KMS-11 (cell line): ENCODE measurements around the gene PIEZO2.
"Not testable (repeated sequence)": the region's sequence is repeated elsewhere in the genome, so short reads cannot be mapped to it uniquely, and the experiment has no call there.

Experiments used
- H2AFZ ChIP-seq: fragments of 200-600 bp; sonication (generic); 2 replicates; pipeline ENCODE4 v1.6.1; 2016; ENCODE audit warnings: antibody characterized with exemption, mixed run types, low read depth
- H3K27ac ChIP-seq: fragments of 200-600 bp; sonication (generic); 2 replicates; pipeline ENCODE4 v1.6.1; 2016; ENCODE audit warnings: mild to moderate bottlenecking, mixed run types
- H3K27me3 ChIP-seq: fragments of 200-600 bp; sonication (generic); 2 replicates; pipeline ENCODE4 v1.6.1; 2017; ENCODE audit warnings: mild to moderate bottlenecking, low read depth, mixed run types, moderate library complexity; ENCODE audit not compliant: insufficient read depth
- H3K36me3 ChIP-seq: fragments of 200-600 bp; sonication (generic); 2 replicates; pipeline ENCODE4 v1.6.1; 2017; ENCODE audit warnings: mild to moderate bottlenecking, mixed run types; ENCODE audit not compliant: insufficient read depth
- H3K4me1 ChIP-seq: fragments of 200-600 bp; sonication (generic); 2 replicates; pipeline ENCODE4 v1.6.1; 2016; ENCODE audit warnings: mild to moderate bottlenecking, low read depth, mixed run types; ENCODE audit not compliant: poor library complexity, severe bottlenecking
- H3K4me2 ChIP-seq: fragments of 200-600 bp; sonication (generic); 2 replicates; pipeline ENCODE4 v1.7.0; 2016; ENCODE audit warnings: mild to moderate bottlenecking, mixed run types
- H3K4me3 ChIP-seq: fragments of 200-600 bp; sonication (generic); IDR thresholded peaks from 2 replicates; pipeline ENCODE4 v1.6.1; 2017; ENCODE audit warnings: low read depth, low read length, mixed read lengths; ENCODE audit not compliant: insufficient read depth
- H3K79me2 ChIP-seq: fragments of 200-600 bp; sonication (generic); 2 replicates; pipeline ENCODE4 v1.6.1; 2016; ENCODE audit warnings: low read depth, mixed run types; ENCODE audit not compliant: insufficient read depth
- H3K9ac ChIP-seq: fragments of 200-600 bp; sonication (generic); 2 replicates; pipeline ENCODE4 v1.6.1; 2016; ENCODE audit warnings: mild to moderate bottlenecking, mixed run types
- H4K20me1 ChIP-seq: fragments of 200-600 bp; sonication (generic); 2 replicates; pipeline ENCODE4 v1.6.1; 2016; ENCODE audit warnings: mild to moderate bottlenecking, mixed run types; ENCODE audit not compliant: insufficient read depth
- TF ChIP-seq, protein P1 (sequence below): fragments of 200-600 bp; sonication (generic); conservative IDR thresholded peaks from 2 replicates; pipeline ENCODE4 v1.6.1; 2017; ENCODE audit warnings: low read depth, mild to moderate bottlenecking, antibody characterized with exemption, low read length, moderate library complexity, mixed read lengths

PIEZO2 gene

DNA sequence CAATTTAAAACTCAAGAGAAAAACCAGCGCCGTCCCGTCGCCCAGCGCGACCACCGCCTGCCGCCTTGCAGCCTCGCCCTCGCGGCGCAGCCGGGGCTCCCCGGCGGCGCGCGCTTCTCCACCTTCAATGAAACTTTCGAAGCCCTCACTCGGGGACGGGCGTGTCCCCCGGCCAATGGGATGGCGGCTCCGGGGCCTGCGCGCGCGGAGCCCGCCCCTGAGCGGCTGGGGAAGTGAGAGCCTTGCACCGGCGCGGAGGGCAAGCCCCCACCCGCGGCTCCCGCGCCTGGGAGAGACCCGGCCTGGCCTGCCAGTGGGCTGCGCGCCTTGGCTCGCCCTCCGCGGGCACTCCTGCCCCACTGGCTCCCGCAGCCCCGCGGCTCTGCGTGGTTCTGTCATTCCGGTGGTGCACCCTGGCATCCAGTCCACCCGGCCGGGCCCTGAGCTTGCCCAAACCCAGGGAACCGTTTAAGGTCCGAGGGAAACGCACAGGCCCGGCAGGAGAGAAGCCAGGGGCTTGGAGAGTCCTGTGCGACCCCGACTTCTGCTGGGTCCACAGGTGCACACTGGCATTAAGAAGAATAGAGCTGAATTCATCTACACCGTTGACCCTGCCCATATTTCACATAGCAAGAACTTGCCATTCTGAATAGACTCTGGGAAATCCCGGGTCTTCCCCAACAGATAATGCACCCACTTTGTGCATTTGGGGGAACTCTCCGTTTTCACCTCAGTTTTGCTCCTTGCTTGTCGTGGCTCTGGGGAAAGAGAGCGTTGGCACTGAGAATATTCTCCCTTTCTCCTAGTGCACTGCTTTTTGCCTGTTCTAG lies at the start of gene PIEZO2:
Gene PIEZO2, minus strand, starts transcription at position 129 of the 830 bp plus-strand sequence. CDS start 981 bp downstream, outside the sequence.
- Histone ChIP-seq H3K27ac (peak within 1 kb of the TSS; percentile 13; the same call in 1 of the 2 replicates), H3K4me3 (no peak within 1 kb of the TSS), H3K4me1 (peaks cover 31% of the 10 kb centered on the region), H4K20me1 (no peaks in the 10 kb centered on the region), H3K9ac (peak within 1 kb of the TSS; percentile 58), H3K79me2 (peaks cover 4% of the 10 kb centered on the region; the same call in 1 of the 2 replicates), H3K36me3 (no peaks in the 10 kb centered on the region), H3K27me3 (no peaks in the 10 kb centered on the region), H2AFZ (peak within 1 kb of the TSS; percentile 83), H3K4me2 (peak within 1 kb of the TSS; percentile 80)
- TF ChIP-seq, protein P1, sequence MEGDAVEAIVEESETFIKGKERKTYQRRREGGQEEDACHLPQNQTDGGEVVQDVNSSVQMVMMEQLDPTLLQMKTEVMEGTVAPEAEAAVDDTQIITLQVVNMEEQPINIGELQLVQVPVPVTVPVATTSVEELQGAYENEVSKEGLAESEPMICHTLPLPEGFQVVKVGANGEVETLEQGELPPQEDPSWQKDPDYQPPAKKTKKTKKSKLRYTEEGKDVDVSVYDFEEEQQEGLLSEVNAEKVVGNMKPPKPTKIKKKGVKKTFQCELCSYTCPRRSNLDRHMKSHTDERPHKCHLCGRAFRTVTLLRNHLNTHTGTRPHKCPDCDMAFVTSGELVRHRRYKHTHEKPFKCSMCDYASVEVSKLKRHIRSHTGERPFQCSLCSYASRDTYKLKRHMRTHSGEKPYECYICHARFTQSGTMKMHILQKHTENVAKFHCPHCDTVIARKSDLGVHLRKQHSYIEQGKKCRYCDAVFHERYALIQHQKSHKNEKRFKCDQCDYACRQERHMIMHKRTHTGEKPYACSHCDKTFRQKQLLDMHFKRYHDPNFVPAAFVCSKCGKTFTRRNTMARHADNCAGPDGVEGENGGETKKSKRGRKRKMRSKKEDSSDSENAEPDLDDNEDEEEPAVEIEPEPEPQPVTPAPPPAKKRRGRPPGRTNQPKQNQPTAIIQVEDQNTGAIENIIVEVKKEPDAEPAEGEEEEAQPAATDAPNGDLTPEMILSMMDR = no peak

DNA sequence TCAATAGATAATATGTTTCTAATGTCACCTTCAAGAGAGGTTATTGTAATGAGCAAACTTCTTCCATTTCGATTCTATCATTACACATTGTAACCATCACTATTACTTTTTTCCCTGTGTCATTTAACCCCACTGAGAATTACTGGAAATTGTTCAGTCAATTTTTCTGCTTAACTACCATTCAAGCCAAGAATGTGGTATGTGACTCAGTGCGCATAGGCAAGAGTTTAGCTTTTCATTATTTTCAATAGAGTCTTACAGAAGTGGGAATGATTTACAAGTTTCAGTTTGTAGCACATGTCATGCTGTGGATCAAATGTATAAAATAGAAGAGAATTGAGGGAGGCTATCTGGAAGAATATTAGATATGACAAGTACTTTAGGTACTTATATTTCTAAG lies 34.3 kb upstream of the PIEZO2 start:
- Histone ChIP-seq H3K27me3 (no peaks in the 10 kb centered on the region), H3K4me1 (no peaks in the 10 kb centered on the region), H3K36me3 (no peaks in the 10 kb centered on the region), H2AFZ (no peak overlapping the region), H3K4me2 (no peak overlapping the region), H3K79me2 (no peaks in the 10 kb centered on the region), H3K9ac (no peak overlapping the region), H3K4me3 (no peak overlapping the region), H4K20me1 (no peaks in the 10 kb centered on the region), H3K27ac (no peak overlapping the region)
- TF ChIP-seq, protein P1 = no peak

DNA sequence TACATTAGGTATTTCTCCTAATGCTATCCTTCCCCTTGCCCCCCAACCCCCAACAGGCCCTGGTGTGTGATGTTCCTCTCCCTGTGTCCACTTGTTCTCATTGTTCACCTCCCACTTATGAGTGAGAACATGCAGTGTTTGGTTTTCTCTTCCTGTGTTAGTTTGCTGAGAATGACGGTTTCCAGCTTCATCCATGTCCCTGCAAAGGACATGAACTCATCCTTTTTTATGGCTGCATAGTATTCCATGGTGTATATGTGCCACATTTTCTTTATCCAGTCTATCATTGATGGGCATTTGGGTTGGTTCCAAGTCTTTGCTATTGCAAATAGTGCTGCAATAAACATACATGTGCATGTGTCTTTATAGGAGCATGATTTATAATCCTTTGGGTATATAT lies 32.3 kb upstream of the PIEZO2 start:
- not testable (repeated sequence) for H3K9ac ChIP-seq, H4K20me1 ChIP-seq, H3K27ac ChIP-seq, H3K4me3 ChIP-seq, H3K27me3 ChIP-seq, H3K4me2 ChIP-seq, H2AFZ ChIP-seq, H3K4me1 ChIP-seq, H3K36me3 ChIP-seq, H3K79me2 ChIP-seq

DNA sequence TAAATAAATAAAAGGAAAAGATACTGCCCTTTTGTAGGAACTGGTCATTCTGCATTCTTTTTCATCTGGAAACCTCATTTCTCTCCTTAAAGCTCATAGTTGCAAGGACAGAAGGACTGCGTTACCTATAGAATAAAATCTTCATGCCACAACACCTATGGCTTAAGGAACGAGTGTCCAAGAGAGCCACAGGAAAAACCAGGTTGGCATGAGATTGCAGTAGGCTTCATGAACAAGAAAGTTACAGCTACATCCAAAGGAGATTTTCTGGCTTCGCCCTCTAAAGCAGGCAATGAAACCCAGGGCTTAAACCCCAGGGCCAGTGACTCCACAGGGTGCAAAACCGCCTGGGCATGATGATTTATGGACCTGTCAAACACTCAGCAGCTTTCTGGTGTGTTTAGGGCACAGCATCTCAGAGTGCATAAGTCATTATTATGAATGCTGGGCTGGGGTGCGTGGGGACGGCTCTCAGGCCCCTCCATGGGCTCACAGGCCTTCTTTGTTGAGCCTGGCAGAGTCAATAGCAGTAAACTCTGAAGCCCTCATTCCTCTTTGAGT lies 30.7 kb upstream of the PIEZO2 start:
- H3K27ac ChIP-seq = no peak overlapping the region
- no peak overlapping the region for H2AFZ ChIP-seq
- no peaks in the 10 kb centered on the region for H3K36me3 ChIP-seq
- no peaks in the 10 kb centered on the region for H3K79me2 ChIP-seq
- no peaks in the 10 kb centered on the region for H3K27me3 ChIP-seq
- H3K4me1 ChIP-seq = no peaks in the 10 kb centered on the region
- H3K9ac ChIP-seq = no peak overlapping the region
- TF ChIP-seq, protein P1 = no peak
- no peak overlapping the region for H3K4me2 ChIP-seq
- H3K4me3 ChIP-seq = no peak overlapping the region
- no peaks in the 10 kb centered on the region for H4K20me1 ChIP-seq
